HG03135 (cell line): ENCODE measurements around the gene UTY.
"Not testable (repeated sequence)": the region's sequence is repeated elsewhere in the genome, so short reads cannot be mapped to it uniquely, and the experiment has no call there.

Experiments used
- ATAC-seq: cut with Tn5 transposase; IDR thresholded peaks from one replicate; pipeline ENCODE4 v1.9.1; 2021; ENCODE audit warnings: mild to moderate bottlenecking, moderate library complexity; ENCODE audit not compliant: unreplicated experiment

Gene UTY

GRCh38 chrY:13312966-13313365 is 166.9 kb downstream of the UTY start:
- ATAC-seq, result no peak

GRCh38 chrY:13307959-13308358 is 171.9 kb downstream of the UTY start:
- ATAC-seq, result no peak

GRCh38 chrY:13300795-13301194 is 179.0 kb downstream of the UTY start:
- ATAC-seq, result no peak

- ATAC-seq, result no peak
Observed at GRCh38 chrY:13299411-13299810, 180.4 kb downstream of the UTY start.

- no peak for ATAC-seq
Observed at GRCh38 chrY:13296176-13296890, 183.5 kb downstream of the UTY start.

- ATAC-seq, result no peak
Observed at GRCh38 chrY:13295026-13295425, 184.8 kb downstream of the UTY start.

- no peak for ATAC-seq
Observed at GRCh38 chrY:13291199-13291598, 188.6 kb downstream of the UTY start.

GRCh38 chrY:13282151-13283054 is 197.4 kb downstream of the UTY start:
- ATAC-seq, result not testable (repeated sequence)

GRCh38 chrY:13279561-13279960 is 200.3 kb downstream of the UTY start:
- ATAC-seq, result no peak

GRCh38 chrY:13271706-13272105 is 208.1 kb downstream of the UTY start:
- no peak for ATAC-seq

- not testable (repeated sequence) for ATAC-seq
Observed at GRCh38 chrY:13253941-13254440, 225.8 kb downstream of the UTY start.

- no peak for ATAC-seq
Observed at GRCh38 chrY:13250421-13250820, 229.4 kb downstream of the UTY start.

GRCh38 chrY:13243716-13244115 is 236.1 kb downstream of the UTY start:
- ATAC-seq, result no peak

GRCh38 chrY:13233901-13234300 is 245.9 kb downstream of the UTY start:
- ATAC-seq, result no peak

GRCh38 chrY:13233118-13233517 is 246.7 kb downstream of the UTY start:
- no peak for ATAC-seq

GRCh38 chrY:13227354-13227953 is 252.4 kb downstream of the UTY start:
- ATAC-seq, result no peak

GRCh38 chrY:13210961-13211646 is 268.7 kb downstream of the UTY start:
- no peak for ATAC-seq

GRCh38 chrY:13205214-13205613 is 274.6 kb downstream of the UTY start:
- ATAC-seq, result no peak
